Measurements from ENCODE around the gene VOPP1.
"Not testable (repeated sequence)": the region's sequence is repeated elsewhere in the genome, so short reads cannot be mapped to it uniquely, and the experiment has no call there.

The VOPP1 gene, protein sequence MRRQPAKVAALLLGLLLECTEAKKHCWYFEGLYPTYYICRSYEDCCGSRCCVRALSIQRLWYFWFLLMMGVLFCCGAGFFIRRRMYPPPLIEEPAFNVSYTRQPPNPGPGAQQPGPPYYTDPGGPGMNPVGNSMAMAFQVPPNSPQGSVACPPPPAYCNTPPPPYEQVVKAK

DNA sequence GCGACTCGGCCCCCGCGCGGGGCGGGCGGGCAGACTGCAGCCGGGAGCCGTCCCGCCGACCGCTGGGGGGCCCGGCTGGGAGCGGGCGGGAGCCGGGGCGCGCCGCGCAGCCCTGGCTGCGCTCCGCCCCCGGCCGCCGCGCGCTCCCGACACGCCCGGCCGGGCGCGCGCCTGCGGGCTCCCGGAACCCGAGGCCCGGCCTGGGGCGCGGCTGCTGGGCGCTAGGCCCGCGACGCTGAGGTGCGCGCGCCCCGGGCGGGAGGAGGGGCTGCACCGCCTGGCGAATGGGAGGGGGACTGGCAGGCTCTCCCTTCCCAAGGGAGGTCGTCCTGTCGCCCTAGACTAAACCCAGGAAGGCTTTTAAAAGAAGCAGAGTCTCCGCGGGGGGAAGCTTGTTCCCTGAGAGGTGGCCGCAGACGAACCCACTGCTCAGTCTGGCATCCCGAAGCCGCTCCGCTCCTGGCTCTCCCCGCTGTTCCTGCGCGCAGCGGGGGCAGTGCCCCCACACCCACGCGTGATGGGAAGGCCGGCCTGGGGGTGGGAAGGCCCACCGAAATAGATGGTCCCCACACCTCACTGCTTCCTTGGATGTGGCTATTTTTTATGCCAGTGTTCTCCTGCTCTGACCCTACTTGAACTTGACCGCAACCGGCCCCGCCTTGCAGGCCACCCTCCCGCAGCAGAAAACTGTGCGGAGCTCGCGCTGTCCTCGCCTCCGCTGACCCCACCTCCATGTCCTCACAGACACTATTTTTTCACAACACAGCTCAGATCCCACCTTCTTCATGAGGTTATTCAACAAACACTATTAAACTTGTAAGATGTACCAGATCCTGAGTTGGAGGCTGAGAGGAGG, at the start of gene VOPP1:
Gene VOPP1, minus strand, starts transcription at position 125 of the 856 bp plus-strand sequence. CDS start 178 bp downstream, outside the sequence.
- peak; percentile 75 to 92 for DNase-seq (ENCODE audit: low read depth in 1 of 2, low spot score in 1 of 2)
- in situ Hi-C loops (cut with HindIII; ENCODE audit: low pct_unique_long_range_greater_than_20kb, low sequenced_read_pairs), result no loop called here
- TF ChIP-seq JUND (IDR thresholded peaks at IDR 0.05; ENCODE audit: low read depth), result no peak

DNA sequence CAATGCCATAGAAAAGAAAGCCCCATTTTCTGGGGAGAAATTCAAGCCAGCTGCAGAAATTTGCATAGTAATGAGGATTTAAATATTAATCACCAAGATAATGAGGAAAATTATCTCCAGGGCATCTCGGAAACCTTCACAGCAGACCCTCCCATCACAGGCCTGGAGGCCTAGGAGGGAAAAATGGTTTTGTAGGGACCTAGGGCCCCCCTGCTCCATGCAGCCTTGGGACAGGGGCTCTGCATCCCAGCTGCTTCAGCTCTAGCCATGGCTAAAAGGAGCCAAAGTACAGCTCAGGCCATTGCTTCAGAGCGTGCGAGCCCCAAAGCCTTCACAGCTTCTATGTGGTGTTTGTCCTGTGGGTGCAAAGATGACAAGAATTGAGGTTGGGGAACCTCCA, 46.6 kb upstream of the VOPP1 start:
- DNase-seq (ENCODE audit: low read depth in 1 of 2, low spot score in 1 of 2), result no peak
- no peak for TF ChIP-seq JUND (IDR thresholded peaks at IDR 0.05; ENCODE audit: low read depth)
- in situ Hi-C loops (cut with HindIII; ENCODE audit: low pct_unique_long_range_greater_than_20kb, low sequenced_read_pairs), result no loop called here

DNA sequence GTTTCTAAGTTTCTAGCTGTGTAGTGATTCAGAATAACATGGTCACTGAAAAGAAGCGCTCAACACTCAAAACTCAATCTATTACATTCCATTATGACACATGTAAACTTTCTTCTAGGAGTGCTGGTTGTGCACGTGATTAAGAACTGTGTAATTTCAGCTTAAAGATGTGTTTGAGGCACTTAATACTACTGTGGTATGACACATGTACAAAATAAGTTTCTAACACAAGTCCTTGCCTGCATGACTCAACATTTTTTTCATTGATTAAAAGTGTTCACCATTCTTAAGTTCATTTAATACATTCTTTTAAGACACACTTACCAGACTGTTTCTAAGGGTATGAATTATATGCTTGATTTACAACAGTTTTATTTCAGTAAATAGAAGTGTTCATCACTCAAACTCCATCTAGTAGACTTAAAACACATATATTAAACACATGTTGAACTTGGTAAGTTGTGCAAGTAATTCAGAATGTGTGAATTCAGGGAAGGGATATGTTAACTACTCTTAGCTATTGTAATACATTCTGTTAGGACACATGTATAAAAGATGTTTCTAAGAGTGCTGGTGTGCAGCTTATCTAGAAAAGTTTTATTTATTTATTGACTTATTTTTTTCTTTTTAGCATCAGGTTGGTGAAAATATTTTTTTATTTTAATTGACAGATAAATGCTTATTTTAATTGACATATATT, 42.2 kb upstream of the VOPP1 start:
- in situ Hi-C loops (cut with HindIII; ENCODE audit: low pct_unique_long_range_greater_than_20kb, low sequenced_read_pairs), result not testable (repeated sequence)

DNA sequence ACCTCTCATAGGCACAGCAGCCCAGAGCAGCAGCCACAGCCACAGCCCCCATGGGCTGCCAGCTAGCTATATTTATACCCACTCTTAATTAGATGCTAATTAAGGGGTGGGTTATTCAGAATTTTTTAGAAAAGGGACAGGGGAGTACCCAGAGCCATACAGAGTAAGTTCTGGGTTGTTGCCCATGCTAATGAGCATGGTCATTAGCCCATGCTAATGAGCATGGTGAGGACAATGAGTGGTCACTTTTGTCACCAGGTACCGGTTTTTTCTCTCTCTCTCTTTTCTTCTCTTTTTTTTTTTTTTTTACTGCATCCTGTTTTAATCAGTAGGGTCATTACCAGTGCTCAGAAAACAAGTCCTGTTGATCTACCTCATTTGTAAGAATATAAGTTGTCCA, 37.4 kb upstream of the VOPP1 start:
- DNase-seq (ENCODE audit: low read depth in 1 of 2, low spot score in 1 of 2); in situ Hi-C loops (cut with HindIII; ENCODE audit: low pct_unique_long_range_greater_than_20kb, low sequenced_read_pairs): not testable (repeated sequence)

More for the DNA sequence above, 42.2 kb upstream of the VOPP1 start:
- not testable (repeated sequence) for DNase-seq (ENCODE audit: low read depth in 1 of 2, low spot score in 1 of 2)

DNA sequence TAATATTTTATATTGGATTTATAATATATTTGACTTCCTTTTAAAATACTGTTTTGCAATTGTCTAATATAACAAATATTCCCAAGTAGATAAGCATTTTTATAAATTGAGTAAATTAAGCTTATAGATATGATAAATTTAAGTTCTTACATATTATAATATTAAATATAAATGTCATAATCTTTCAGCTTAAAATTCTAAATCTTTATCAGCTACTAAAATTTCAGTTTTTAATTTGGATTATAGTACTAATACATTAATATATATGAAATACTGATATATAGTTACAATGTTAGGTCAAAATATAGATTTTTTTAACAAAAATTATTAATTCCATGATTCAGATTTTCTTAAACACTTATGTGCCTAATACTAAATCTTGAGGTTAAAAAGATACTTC, 33.4 kb upstream of the VOPP1 start:
- in situ Hi-C loops (cut with HindIII; ENCODE audit: low pct_unique_long_range_greater_than_20kb, low sequenced_read_pairs); DNase-seq (ENCODE audit: low read depth in 1 of 2, low spot score in 1 of 2): not testable (repeated sequence)

DNA sequence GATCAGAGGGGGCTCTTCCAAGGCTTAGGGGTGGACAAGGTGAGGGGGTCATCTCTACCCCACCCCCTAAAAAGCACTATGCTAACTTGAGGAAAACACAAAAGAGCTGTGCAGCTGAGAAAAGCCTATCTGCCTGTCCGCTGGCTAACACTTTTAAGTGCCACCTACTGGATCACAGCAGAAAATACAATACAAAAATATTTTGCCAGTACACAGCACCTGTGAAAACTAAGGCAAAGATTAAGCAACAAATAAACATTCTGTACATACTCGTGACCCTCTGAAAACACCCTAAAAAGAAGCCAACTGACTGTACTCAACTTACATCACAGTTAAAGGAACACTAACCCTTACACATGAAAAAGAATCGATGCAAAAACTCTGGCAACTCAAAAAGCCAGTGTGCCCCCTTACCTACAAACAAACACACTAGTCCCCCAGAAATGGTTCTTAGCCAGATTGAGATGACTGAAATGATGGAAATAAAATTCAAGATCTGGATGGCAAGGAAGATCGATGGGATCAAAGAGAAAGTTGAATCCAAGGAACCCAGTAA, 25.7 kb upstream of the VOPP1 start:
- in situ Hi-C loops (cut with HindIII; ENCODE audit: low pct_unique_long_range_greater_than_20kb, low sequenced_read_pairs), result not testable (repeated sequence)
- peak in 1 of 2 experiments; percentile 62 for DNase-seq (ENCODE audit: low read depth in 1 of 2, low spot score in 1 of 2)

DNA sequence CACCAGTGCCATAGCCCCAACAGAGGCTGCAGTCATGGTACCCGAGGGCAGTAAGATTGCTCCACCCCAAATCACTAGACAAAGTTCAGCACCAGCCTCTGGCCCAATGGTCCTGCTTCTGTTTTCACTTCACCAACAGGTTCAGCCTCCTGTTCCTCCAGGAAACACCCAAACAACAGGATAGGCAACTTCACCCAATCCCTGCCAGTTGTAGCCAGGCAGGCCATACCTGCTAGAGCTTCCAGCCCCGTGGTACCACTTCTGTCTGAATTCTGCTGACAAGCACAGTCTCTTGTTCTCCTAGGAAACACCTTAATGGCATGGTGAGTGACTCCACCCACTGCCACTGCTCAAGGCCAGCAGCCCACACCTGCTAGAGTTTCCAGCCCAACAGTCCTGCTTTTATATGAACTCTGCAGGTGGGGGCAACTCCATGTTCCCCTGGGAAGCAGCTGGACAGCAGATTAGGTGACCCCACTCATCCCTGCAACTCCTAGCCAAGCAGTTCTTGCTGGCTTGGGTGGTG, 25.0 kb upstream of the VOPP1 start:
- peak in 1 of 2 experiments; percentile 78 for DNase-seq (ENCODE audit: low read depth in 1 of 2, low spot score in 1 of 2)
- in situ Hi-C loops (cut with HindIII; ENCODE audit: low pct_unique_long_range_greater_than_20kb, low sequenced_read_pairs), result not testable (repeated sequence)

DNA sequence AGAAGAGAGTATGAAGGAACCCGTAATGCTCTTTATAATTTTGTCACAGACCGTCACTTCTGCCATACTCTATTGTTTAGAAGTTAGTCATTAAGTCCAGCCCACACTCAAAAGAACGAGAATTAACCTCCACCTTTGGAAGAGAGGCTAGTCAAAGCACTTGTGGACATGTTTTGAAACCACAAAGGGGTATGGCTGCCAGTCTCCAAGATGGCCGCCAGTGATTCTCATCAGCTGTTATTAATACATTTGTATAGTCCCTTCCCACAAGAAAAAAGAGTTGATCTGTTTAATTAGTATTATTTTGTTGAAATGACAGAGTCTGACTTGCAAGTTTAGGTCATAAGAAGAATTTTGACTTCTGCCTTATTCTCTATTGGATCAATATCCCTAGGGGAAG, 23.2 kb upstream of the VOPP1 start:
- in situ Hi-C loops (cut with HindIII; ENCODE audit: low pct_unique_long_range_greater_than_20kb, low sequenced_read_pairs), result no loop called here
- no peak for DNase-seq (ENCODE audit: low read depth in 1 of 2, low spot score in 1 of 2)
- TF ChIP-seq JUND (IDR thresholded peaks at IDR 0.05; ENCODE audit: low read depth), result no peak

DNA sequence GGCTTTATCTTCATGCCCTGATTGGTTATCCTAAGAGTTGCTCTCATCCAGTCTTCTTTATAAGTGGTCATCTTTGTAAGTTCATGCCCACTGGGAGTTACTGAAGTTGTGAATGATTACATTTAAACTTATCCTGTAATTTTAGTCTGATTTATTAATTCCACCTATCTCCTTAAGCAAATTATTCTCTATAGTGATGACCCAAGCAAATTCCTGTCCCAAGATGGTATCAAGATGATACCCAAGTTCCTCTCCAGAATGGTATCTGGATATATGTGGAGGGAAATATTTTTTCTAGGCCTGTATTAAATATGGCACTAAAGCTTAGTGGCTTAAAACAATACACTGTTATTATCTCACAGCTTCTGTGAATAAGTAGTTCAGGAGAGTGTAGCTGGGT, 22.6 kb upstream of the VOPP1 start:
- in situ Hi-C loops (cut with HindIII; ENCODE audit: low pct_unique_long_range_greater_than_20kb, low sequenced_read_pairs), result no loop called here
- DNase-seq (ENCODE audit: low read depth in 1 of 2, low spot score in 1 of 2), result no peak

DNA sequence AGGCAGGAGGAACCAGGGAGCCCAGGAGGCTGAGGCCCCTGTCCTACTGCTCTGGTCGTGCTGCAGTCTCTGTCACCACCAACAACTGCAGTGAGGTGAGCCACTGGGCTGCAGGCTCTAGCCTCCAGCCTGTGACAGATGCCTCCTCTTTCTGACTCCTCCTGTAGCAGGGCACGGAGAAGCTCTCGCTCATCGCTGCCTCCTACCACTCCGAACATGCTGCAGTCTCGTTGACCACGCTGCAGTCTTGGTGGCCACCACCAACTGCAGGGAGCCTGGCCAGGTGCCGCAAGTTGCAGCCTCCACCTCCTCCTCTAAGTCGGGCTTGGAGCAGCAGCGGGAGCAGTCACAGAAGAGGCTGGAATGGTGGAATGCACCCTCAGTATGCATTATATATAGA, 22.1 kb upstream of the VOPP1 start:
- in situ Hi-C loops (cut with HindIII; ENCODE audit: low pct_unique_long_range_greater_than_20kb, low sequenced_read_pairs), result no loop called here
- no peak for TF ChIP-seq JUND (IDR thresholded peaks at IDR 0.05; ENCODE audit: low read depth)
- DNase-seq (ENCODE audit: low read depth in 1 of 2, low spot score in 1 of 2), result no peak

More for the DNA sequence above, 22.6 kb upstream of the VOPP1 start:
- TF ChIP-seq JUND (IDR thresholded peaks at IDR 0.05; ENCODE audit: low read depth), result no peak

DNA sequence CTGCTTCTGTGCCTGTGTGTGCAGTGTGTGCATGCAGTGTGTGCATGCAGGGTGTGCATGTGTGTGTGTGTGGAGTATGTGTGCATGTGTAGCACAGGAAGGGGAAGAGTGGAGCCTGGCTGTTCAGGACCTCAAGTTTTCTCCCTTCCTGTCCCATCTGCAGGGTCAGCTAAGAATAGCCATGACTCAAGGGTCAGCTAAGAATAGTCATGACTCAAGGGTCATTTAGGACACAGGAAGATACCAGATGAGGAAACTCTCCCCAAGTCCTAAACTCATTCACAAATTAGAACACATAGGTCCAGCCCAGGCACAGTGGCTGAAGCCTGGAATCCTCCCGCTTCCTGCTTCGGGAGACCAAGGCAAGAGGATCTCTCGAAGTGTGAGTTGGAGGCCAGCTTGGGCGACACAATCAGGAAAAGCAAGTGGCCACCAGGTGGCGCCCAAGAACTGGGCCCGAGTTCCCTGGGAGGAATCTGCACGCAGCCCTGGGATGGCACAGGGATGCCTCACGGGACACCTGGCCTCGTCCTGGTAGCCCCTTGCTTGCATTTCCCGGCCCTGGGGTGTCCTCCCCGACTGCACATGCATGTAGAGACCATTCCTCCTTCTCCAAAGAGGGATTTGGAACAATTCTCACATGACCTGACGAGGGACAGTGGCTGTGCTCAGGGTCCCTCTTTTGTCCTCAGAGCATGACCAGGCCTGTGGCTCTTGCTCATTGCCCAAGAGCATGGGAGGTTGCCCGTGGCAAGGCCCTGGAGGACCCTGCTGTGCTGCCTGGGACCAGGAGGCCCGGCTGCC, 21.4 kb upstream of the VOPP1 start:
- in situ Hi-C loops (cut with HindIII; ENCODE audit: low pct_unique_long_range_greater_than_20kb, low sequenced_read_pairs), result no loop called here
- peak in 1 of 2 experiments; percentile 80 for DNase-seq (ENCODE audit: low read depth in 1 of 2, low spot score in 1 of 2)
- no peak for TF ChIP-seq JUND (IDR thresholded peaks at IDR 0.05; ENCODE audit: low read depth)

DNA sequence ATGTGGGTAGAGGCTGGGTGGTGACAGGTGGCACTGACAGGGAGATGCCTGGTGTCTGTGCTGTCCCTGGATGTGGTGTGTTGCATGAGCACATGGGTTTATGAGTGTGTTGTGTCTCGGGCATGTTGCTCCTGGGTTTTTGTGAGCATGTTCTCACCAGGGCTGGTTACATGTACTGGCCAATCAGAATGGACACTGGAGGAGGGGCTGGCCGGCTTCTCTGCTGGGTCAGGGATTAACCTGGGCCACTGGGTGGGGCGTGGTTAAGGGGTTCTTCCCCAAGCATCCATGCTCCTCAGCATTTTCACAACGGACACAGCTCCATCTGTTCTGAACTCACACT, 20.8 kb upstream of the VOPP1 start:
- in situ Hi-C loops (cut with HindIII; ENCODE audit: low pct_unique_long_range_greater_than_20kb, low sequenced_read_pairs), result no loop called here
- no peak for DNase-seq (ENCODE audit: low read depth in 1 of 2, low spot score in 1 of 2)
- TF ChIP-seq JUND (IDR thresholded peaks at IDR 0.05; ENCODE audit: low read depth), result no peak

Measured in T47D (cell line).